Upper lobe of left lung (tissue), 4 donors: ENCODE results near the gene LDAH.

Source experiments
- CTCF ChIP-seq, 6 experiments: fragments of 450-650 bp in 4 of 6; fragments of 200-600 bp in 2 of 6; sonication (generic) in 2 of 6; IDR thresholded peaks; one replicate each; pipeline ENCODE4 v1.5.1; 2016 to 2019; ENCODE audit warnings: antibody characterized with exemption in 6 of 6
- POLR2A ChIP-seq, 4 donors: fragments of 450-650 bp; IDR thresholded peaks; one replicate each; pipeline ENCODE4 v1.5.1; 2016 to 2017; ENCODE audit warnings: antibody characterized with exemption in 4 of 4, mild to moderate bottlenecking in 2 of 4

GRCh38 chr2:20651731-20652099, 171.2 kb downstream of the LDAH start:
- TF ChIP-seq CTCF (IDR thresholded peaks at IDR 0.05) (no peak), POLR2A (IDR thresholded peaks at IDR 0.05) (no peak)
